Gastroesophageal sphincter (tissue), 4 donors: Measurements from ENCODE around the gene ENDOD1. TPM values are rescaled to one million over a fixed set of nuclear protein-coding genes. Genes with fewer than 3 reads are reported as not detected.
A peak's percentile ranks its signal among the peaks of the same experiment; 100 is the strongest.

Source experiments
- ATAC-seq: fragments of 150-250 bp; one replicate; pipeline ENCODE4 v1.9.1; 2016; ENCODE audit warnings: mild to moderate bottlenecking, moderate library complexity
- H3K27ac ChIP-seq, 4 donors: fragments of 200-600 bp; sonication (generic) in 3 of 4; 1 replicate in 3 of 4; 2 replicates in 1 of 4; pipeline ENCODE4 v1.5.1; 2016 to 2019
- H3K27me3 ChIP-seq: fragments of 200-600 bp; sonication (generic); one replicate; pipeline ENCODE4 v1.5.1; 2019
- H3K36me3 ChIP-seq, 2 donors: fragments of 200-600 bp; sonication (generic); one replicate each; pipeline ENCODE4 v1.5.1; 2019; ENCODE audit warnings: control low read depth in 1 of 2
- H3K4me1 ChIP-seq, 3 donors: fragments of 200-600 bp; sonication (generic); 1 replicate in 2 of 3; 2 replicates in 1 of 3; pipeline ENCODE4 v1.5.1; 2016 to 2019; ENCODE audit warnings: control low read depth in 2 of 3
- H3K4me3 ChIP-seq, 2 donors: fragments of 200-600 bp; sonication (generic); one replicate each; pipeline ENCODE4 v1.5.1; 2019; ENCODE audit warnings: mild to moderate bottlenecking in 1 of 2, moderate library complexity in 1 of 2
- H3K9me3 ChIP-seq, 3 donors: fragments of 200-600 bp; sonication (generic); one replicate each; pipeline ENCODE4 v1.5.1; 2017 to 2019; ENCODE audit warnings: control low read depth in 2 of 3
- EP300 ChIP-seq: sonication (generic); formaldehyde crosslinking; IDR thresholded peaks from one replicate; pipeline ENCODE4 v1.6.1; 2017; ENCODE audit warnings: antibody characterized with exemption, mild to moderate bottlenecking
- POLR2A ChIP-seq, 2 donors: fragments of 450-650 bp; IDR thresholded peaks; one replicate each; pipeline ENCODE4 v1.6.1; 2017; ENCODE audit warnings: antibody characterized with exemption in 2 of 2, mild to moderate bottlenecking in 2 of 2, moderate library complexity in 1 of 2
- POLR2AphosphoS5 ChIP-seq: sonication (generic); formaldehyde crosslinking; IDR thresholded peaks from one replicate; pipeline ENCODE4 v1.6.1; 2017; ENCODE audit warnings: antibody characterized with exemption
- WGBS, 2 donors: methylation state at CpG; one replicate each; pipeline ENCODE4 v1.1.5; 2018; ENCODE audit warnings: low coverage in 1 of 2; 5-methylcytosine and 5-hydroxymethylcytosine counted together
- total RNA-seq, 4 donors: library from RNA; depleted of rRNA; stranded (reverse); fragments of >200 nt; gene quantifications; one replicate each; pipeline ENCODE4 v1.1.0, GENCODE V29; 2016
- TF ChIP-seq, protein P1 (sequence below), 4 experiments: fragments of 200-600 bp in 2 of 4; fragments of 450-650 bp in 2 of 4; sonication (generic) in 1 of 4; IDR thresholded peaks; one replicate each; pipeline ENCODE4 v1.5.1; 2017 to 2019; ENCODE audit warnings: antibody characterized with exemption in 4 of 4, mild to moderate bottlenecking in 2 of 4, moderate library complexity in 2 of 4

ENDOD1 gene
- total RNA-seq, 4 donors from 2014 or later: 34.6 to 68.3 (median 54.6) TPM

GRCh38 chr11:95086836-95087570 is 2.6 kb upstream of the ENDOD1 start:
- Histone ChIP-seq H3K36me3 (no peaks in the 10 kb centered on the region), H3K9me3 (no peaks in the 10 kb centered on the region), H3K27ac (no peak overlapping the region), H3K4me3 (no peak overlapping the region), H3K27me3 (no peaks in the 10 kb centered on the region), H3K4me1 (peaks cover 5 to 32% (median 10%) of the 10 kb centered on the region in 3 donors)
- 100% methylated on average over 1 of the region's 1 CpG for WGBS, 2 donors
- no peak for ATAC-seq
- TF ChIP-seq, protein P1, sequence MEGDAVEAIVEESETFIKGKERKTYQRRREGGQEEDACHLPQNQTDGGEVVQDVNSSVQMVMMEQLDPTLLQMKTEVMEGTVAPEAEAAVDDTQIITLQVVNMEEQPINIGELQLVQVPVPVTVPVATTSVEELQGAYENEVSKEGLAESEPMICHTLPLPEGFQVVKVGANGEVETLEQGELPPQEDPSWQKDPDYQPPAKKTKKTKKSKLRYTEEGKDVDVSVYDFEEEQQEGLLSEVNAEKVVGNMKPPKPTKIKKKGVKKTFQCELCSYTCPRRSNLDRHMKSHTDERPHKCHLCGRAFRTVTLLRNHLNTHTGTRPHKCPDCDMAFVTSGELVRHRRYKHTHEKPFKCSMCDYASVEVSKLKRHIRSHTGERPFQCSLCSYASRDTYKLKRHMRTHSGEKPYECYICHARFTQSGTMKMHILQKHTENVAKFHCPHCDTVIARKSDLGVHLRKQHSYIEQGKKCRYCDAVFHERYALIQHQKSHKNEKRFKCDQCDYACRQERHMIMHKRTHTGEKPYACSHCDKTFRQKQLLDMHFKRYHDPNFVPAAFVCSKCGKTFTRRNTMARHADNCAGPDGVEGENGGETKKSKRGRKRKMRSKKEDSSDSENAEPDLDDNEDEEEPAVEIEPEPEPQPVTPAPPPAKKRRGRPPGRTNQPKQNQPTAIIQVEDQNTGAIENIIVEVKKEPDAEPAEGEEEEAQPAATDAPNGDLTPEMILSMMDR (IDR thresholded peaks at IDR 0.05): no peak
- TF ChIP-seq EP300 (no peak), POLR2A (IDR thresholded peaks at IDR 0.05) (no peak), POLR2AphosphoS5 (no peak)

- TF ChIP-seq POLR2AphosphoS5 (no peak), POLR2A (IDR thresholded peaks at IDR 0.05) (no peak), EP300 (no peak)
- TF ChIP-seq, protein P1 (IDR thresholded peaks at IDR 0.05): no peak
- Histone ChIP-seq H3K4me1 (peaks cover 5 to 47% (median 10%) of the 10 kb centered on the region in 3 donors), H3K27ac (peak overlapping the region; percentile 81 to 97 (median 95)), H3K9me3 (no peaks in the 10 kb centered on the region), H3K4me3 (peak overlapping the region; percentile 72 to 94), H3K36me3 (no peaks in the 10 kb centered on the region), H3K27me3 (no peaks in the 10 kb centered on the region)
- 24 to 38% methylated on average over 6 to 10 of the region's 27 CpGs for WGBS, 2 donors
- peak; percentile 76 for ATAC-seq
Observed at GRCh38 chr11:95088946-95089619, 563 bp upstream of the ENDOD1 start.

DNA sequence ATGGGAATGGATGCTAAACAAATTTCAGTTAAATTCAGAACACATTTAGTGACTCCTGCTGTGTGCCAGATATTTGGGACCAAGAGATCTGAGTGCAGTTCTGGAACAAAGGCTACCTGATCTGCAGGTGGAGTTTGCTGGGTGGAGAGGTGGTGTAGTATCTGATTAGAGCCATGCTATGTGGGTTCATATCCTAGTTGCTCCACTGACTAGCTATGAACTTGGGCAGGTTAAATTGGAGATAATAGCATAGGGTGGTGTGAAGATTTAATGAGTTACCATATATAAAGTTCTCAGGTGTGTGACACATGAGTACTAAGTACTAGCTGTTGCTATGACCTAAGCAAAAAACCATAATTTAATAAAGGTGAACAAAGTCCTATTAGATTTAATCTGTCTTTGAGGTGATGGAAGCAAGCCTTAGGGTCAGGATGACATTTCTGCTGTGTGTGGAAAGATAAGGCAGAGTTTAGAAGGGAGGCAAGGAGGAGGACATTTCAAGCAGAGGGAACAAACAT is 2.1 kb downstream of the ENDOD1 start:
- TF ChIP-seq EP300: no peak
- TF ChIP-seq POLR2A (IDR thresholded peaks at IDR 0.05): no peak
- no peak for TF ChIP-seq POLR2AphosphoS5
- TF ChIP-seq, protein P1 (IDR thresholded peaks at IDR 0.05): no peak
- H3K27ac ChIP-seq: no peak overlapping the region
- no peaks in the 10 kb centered on the region for H3K9me3 ChIP-seq
- no peak overlapping the region for H3K4me3 ChIP-seq
- no peaks in the 10 kb centered on the region for H3K27me3 ChIP-seq
- no peak for ATAC-seq
- H3K36me3 ChIP-seq: no peaks in the 10 kb centered on the region
- H3K4me1 ChIP-seq: peaks cover 5 to 47% (median 10%) of the 10 kb centered on the region in 3 donors

DNA sequence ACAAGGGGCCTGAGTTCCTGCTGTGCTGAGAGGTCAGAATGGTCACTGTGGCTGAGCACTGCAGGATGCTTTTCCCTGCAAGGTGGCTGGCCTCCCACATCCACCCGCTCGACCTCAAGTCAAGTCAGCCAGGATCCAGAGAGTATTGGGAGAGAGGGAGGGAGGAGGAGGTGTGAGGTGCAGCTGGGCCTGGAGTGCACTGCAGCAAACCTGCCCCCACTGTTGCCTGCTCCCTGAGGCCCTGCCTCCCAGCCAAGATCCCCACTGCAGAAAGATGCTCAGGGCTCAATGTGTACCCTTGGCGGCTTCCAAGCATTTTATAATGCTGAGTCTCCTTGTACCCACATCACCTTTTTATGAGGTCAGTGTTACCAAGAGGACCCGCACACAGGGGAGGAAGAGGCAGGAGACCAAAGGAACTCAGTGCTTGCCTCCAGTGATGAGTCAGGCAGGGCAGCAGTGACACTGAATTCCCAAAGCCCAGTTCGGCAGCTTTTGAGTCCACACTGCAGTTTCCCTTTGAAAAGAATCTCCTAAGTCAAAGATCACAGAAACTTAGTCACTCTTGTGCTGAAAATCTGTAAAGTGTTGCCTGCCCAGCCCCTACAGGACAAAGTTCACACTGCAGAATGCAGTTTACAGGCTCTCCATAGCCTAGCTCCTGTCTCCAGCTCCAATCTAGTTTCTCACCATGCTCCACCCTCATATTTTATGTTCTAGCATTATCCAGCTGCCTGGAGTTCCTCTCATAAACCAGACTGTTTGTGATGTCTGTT is 3.1 kb downstream of the ENDOD1 start:
- no peak overlapping the region for H3K4me3 ChIP-seq
- H3K9me3 ChIP-seq: no peaks in the 10 kb centered on the region
- peaks cover 5 to 47% (median 10%) of the 10 kb centered on the region in 3 donors for H3K4me1 ChIP-seq
- WGBS, 2 donors: 27 to 67% methylated on average over 3 of the region's 5 CpGs
- no peaks in the 10 kb centered on the region for H3K36me3 ChIP-seq
- no peak for ATAC-seq
- no peak overlapping the region for H3K27ac ChIP-seq
- H3K27me3 ChIP-seq: no peaks in the 10 kb centered on the region
- TF ChIP-seq POLR2AphosphoS5 (no peak), POLR2A (IDR thresholded peaks at IDR 0.05) (no peak), EP300 (no peak)
- TF ChIP-seq, protein P1 (IDR thresholded peaks at IDR 0.05): peak in 3 of 4 experiments; percentile 20 to 39 (median 29)
